ENCODE data around the gene MPC1. TPM values are rescaled to one million over a fixed set of nuclear protein-coding genes. Genes with fewer than 3 reads are reported as not detected.
"Not testable (repeated sequence)": the region's sequence is repeated elsewhere in the genome, so short reads cannot be mapped to it uniquely, and the experiment has no call there.

Gene MPC1
- total RNA-seq, 1 experiment from 2014 or later = 41.3 TPM

DNA sequence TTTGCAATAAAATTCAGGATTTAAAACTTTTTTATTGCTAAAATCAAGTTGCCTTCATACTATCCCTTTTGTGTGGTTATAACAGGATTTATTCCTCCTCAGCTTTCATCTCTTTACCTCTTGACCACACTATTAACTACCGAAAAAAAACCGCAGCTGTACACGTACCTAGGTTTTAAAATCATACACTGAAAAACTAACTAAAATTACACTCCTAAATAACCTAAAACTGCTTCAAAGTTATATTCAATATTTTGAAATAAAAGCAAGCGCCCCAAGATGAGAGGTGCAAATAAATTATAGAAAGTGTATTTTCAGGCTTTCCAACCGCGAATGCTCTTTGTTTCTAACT, 1.4 kb downstream of the MPC1 start:
- no peak for DNase-seq (ENCODE audit: low spot score)

DNA sequence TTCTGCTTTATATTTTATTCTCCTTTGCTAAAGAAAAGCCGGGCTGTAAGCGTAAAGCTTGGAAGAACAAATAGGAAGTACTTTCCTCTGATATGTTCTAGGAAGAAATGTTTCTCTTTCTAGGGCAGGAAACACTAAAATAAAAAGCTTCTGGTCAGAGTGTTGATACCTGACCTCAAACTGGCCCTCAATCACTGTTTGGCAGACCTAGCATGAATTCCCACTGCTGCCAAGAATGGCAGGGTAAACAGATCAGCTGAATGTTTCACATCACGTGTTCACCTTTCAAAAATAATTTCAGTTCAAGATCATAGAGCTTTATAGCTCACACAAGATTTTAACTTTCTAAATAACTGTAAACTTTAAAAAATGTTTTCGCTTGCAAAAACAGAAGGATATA, 2.9 kb downstream of the MPC1 start:
- no peak for DNase-seq (ENCODE audit: low spot score)

DNA sequence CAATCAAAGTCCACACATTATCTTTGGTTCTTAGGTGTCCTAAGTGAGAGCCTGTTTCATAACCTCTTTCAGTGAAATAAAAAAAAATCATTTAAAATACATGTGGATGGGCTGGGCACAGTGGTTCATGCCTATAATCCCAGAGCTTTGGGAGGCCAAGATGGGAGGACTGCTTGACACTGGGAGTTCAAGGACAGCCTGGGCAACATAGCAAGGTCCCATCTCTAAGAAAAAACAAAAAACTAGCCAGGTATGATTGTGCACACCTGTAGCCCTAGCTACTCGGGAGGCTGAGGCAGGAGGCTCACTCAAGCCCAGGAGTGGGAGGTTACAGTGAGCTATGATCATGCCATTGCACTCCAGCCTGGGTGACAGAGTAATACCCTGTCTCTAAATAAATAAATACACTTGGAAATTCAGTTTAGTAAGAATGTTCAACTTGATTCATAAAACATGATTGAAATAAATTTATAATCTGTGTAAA, 3.6 kb downstream of the MPC1 start:
- no peak for DNase-seq (ENCODE audit: low spot score)

GRCh38 chr6:166377721-166378120, 5.0 kb downstream of the MPC1 start:
- DNase-seq (ENCODE audit: low spot score) = no peak

- no peak for DNase-seq (ENCODE audit: low spot score)
These were observed 7.7 kb downstream of the MPC1 start for GRCh38 chr6:166375013-166375412.

GRCh38 chr6:166370489-166370888, 12.3 kb downstream of the MPC1 start:
- no peak for DNase-seq (ENCODE audit: low spot score)

DNA sequence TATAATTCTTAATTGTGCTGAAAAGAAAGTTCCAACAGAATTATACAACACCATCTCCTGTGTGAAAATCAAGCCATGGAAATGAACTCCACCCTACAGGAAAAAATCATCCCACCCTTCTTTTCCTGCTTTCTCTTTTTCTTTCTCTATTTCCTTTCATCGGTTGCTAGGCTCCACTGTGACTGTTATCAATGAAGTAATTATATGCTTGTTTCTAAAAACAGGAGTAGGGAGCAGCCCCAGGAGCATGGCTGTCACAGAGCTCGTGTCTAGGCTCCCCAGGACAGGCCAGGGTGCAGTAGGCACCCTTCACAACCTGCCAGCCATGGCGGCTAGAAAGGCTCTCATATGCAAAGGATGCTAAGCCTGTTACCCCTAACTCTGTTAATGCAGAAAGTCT, 13.0 kb downstream of the MPC1 start:
- DNase-seq (ENCODE audit: low spot score) = no peak

GRCh38 chr6:166366921-166367320, 15.8 kb downstream of the MPC1 start:
- DNase-seq (ENCODE audit: low spot score) = no peak

DNA sequence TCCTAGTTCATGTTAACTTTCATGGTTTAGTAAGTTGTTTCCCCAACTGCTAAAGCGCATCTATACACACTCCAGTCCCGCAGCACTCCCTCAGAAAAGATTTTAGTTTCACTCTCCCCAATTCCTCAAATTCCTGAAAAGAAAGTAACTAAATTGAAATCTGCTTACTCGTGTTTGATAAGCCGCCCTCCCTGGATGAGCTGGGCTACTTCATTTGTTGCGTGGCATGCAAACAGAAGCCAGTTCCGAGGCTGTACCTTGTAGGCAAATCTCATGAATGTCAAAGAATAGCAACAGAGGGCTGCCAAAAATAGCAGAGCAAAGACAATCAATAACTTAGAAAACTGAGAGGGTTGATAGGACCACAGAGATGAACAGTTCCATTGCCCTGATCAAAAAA, 16.9 kb downstream of the MPC1 start:
- DNase-seq (ENCODE audit: low spot score) = no peak

DNA sequence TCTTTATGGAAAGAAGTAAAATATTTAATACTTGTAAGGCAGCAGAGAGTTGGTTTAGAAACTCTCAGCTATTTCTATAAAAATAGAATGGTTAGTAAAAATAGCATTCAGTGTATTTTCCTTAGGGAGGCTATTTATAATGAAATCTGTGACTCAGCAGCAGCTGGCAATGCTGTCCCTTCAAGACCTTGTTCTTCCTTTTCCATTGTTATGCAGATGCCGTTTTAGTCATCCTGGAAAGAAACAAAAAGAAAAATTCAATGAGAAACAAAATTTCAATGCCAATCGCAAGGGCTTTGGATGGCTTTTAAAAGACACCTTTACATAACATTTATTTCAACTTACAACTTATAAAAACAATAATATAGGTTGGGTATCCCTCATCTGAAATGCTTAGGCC, 17.5 kb downstream of the MPC1 start:
- no peak for DNase-seq (ENCODE audit: low spot score)

- no peak for DNase-seq (ENCODE audit: low spot score)
These were observed 18.3 kb downstream of the MPC1 start for GRCh38 chr6:166364456-166364855.

DNA sequence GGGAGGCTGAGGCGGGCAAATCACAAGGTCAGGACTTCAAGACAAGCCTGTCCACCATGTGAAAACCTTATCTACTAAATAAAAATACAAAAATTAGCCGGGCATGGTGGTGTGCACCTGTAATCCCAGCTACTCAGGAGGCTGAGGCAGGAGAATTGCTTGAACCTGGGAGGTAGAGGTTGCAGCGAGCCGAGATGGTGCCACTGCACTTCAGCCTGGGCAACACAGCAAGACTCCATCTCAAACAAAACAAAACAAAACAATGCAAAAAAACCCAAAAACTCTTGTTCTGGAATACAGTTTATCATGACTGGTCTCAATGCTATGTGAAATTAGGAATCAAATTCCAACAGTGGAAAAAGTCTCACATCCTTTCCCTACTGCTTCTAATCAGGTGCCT, 20.3 kb downstream of the MPC1 start:
- not testable (repeated sequence) for DNase-seq (ENCODE audit: low spot score)

DNA sequence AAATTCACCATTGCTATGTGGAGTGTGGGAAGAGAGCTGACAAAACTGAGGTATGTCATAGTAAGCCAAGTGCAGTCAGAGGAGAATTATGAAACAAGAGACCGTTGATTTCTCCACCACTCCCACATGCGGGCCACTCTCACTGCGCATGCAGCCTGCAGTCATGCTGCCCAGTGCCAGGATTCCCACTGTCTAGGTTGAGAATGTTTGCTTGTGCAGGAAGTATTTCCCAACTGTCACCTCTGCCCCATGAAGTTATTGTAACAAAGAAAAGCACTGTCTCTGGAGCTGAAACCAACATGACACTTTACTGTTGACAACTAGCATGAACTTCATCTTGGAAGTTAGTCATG, 21.7 kb downstream of the MPC1 start:
- peak; percentile 12 for DNase-seq (ENCODE audit: low spot score)

DNA sequence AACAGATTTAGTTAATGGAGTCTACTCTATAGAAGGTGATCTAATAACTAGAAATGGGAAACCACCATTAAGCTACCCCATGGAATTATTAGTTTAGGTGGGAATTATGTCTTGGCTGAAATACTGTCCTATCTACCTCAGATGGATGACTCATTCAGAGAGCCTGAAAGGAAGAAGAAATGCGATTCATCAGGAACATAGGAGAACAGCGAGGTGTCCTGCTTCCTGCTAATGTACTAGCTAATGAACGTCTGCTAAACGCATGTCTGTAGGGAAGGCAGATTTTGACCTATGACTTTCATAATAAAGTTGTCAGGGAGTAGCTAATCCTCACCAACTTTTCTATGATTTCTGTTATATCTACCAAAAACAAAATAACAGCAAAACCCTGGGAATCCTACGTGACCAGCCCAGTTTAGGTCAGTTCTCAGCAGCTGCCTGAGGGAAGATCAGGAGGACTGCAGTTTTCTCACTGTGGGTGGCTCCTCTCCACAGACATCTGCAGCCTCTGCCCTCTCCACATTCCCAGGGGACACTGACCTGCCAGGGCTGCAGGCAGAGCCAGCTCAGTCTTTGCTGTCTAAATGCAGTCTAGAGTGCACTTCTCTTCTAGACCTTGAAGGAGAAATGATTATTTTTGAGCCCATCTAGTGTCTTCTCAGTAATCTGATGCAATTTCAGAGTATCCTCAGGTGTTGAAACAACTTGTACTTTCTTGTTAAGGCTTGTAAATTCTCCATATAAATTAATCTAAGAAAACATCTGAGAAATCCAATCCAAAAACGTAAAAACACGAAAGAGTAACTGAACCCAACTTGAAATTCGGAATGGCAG, 22.3 kb downstream of the MPC1 start:
- DNase-seq (ENCODE audit: low spot score) = peak; percentile 1

- no peak for DNase-seq (ENCODE audit: low spot score)
These were observed 27.2 kb downstream of the MPC1 start for GRCh38 chr6:166355552-166355951.

DNA sequence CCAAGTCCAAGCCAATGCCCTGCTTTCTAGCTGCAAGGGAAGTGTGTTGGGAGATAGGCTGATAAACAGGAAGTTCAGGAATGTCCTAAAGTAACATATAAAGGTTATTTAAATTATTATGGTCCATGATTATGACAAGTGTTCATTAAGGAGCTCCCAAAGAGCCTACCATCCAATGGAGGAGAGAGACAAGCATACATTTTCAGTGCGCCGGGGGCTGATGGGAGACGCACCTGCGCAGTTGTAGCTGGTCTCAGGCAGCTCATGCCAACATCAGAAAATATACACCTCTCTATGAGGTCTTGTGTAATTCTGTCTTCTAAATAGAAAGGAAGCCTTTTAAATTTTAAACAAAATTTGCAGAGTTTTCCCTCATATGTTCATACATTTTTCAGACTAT, 27.8 kb downstream of the MPC1 start:
- no peak for DNase-seq (ENCODE audit: low spot score)

GRCh38 chr6:166354143-166354542, 28.6 kb downstream of the MPC1 start:
- DNase-seq (ENCODE audit: low spot score) = no peak

DNA sequence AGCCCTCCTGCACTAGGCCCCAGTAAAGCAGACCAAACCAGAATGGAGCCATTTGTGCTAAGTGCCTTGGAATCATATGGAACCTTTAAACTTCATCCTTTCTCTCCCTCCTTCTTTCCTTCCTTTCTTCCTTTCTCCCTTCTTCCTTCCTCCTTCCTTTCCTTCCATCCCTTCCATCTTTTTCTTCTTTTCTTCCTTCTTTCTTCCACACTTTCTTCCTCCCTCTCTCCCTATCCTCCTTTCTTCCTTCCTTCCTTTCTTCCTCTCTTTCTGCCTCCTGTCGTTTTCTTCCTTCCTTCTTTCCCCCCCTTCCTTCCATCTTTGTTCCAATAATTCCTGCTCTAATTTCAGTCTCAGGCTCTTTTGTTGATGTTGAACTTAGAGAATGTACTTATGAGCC, 29.2 kb downstream of the MPC1 start:
- no peak for DNase-seq (ENCODE audit: low spot score)

DNA sequence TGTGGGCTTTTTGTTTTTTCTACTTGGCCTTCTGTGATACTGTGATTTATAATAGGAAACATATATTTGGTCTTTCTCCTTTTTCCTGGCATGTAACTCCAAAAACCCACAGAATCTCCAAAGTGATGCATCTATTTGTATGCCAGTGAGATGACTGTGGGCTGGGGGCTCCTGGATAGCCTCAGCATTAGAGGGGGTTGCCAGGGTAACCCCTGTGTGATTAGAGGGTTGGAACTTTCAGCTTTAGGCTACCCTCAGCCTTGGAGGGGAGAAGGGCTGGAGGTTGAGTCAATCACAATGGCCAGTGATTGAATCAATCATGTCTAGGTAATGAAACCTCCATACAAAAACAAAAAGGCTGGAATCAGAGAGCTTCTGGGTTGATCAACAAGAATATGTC, 29.8 kb downstream of the MPC1 start:
- no peak for DNase-seq (ENCODE audit: low spot score)

GRCh38 chr6:166351715-166352285, 30.9 kb downstream of the MPC1 start:
- DNase-seq (ENCODE audit: low spot score) = peak; percentile 12

GRCh38 chr6:166348305-166348949, 34.3 kb downstream of the MPC1 start:
- DNase-seq (ENCODE audit: low spot score) = no peak

DNA sequence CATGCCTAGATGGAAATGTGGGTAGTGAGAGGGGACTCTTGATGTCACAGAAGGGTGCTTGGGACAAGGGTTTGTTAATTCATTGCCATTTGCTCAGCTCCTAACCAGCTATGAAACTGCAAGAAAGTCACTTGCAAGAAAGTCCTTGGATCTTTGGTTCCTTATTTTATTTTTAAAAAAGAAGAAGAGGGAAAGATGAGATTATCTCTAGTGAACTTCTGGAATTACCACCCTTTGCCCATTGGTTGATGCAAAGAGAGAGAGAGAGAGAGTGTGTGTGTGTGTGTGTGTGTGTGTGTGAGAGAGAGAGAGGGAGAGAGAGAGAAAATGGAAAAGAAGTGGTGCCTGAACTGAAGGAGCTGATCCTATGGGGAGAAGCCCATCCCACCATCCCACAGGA, 35.8 kb downstream of the MPC1 start:
- DNase-seq (ENCODE audit: low spot score) = no peak

DNA sequence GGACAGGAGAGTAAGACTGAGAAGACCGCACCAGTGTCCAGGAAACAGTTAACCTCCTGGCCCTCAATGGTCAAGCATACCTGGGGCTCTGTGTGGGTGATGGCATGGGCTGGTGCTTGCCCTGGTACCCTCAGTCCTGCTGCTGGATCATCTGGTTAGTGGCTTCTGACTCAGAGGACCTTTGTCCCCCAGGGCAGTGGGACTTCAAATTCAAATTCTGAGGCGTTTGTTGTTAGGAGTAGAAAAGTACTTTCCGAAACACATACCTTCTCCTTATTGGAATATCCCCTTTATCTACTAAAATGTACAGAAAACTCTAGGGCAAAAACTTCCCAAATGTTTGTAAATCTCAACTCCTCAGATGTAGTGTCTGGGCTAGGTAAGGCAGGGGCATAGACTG, 36.3 kb downstream of the MPC1 start:
- DNase-seq (ENCODE audit: low spot score) = no peak
